NK-92 (cell line): Measurements from ENCODE around the gene CMTM2.

Experiments
- DNase-seq: peaks from one replicate; lab custom pipeline; 2025; ENCODE audit not compliant: unreplicated experiment; lab: John Stamatoyannopoulos, UW

The CMTM2 gene, protein sequence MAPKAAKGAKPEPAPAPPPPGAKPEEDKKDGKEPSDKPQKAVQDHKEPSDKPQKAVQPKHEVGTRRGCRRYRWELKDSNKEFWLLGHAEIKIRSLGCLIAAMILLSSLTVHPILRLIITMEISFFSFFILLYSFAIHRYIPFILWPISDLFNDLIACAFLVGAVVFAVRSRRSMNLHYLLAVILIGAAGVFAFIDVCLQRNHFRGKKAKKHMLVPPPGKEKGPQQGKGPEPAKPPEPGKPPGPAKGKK

GRCh38 chr16:66578651-66579531 is at the start of gene CMTM2:
Gene CMTM2 (plus strand): TSS chr16:66579463. CDS start chr16:66579608, 145 bp downstream.
- no peak for DNase-seq

DNA sequence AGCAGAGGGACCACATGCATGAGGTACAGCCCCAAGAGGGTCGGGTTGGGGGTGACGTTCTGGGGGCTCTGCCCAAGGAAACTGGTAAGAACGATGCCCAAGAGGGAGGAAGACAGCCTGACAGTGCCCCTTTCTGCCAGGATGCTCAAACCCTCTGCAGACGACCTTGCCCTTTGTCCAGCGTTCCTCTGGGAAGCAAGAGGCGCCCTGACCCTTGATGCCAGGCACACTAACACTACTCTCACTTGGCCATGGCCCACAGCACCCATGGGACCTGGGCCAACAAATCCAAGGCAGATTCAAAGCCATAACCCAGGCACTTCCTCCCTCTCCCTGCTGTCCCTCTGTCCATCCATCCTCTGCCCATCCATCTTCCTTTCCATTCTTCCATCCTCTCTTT is 49.8 kb upstream of the CMTM2 start:
- DNase-seq, result no peak

GRCh38 chr16:66534376-66534799 is 44.9 kb upstream of the CMTM2 start:
- no peak for DNase-seq

GRCh38 chr16:66536525-66536924 is 42.7 kb upstream of the CMTM2 start:
- no peak for DNase-seq

DNA sequence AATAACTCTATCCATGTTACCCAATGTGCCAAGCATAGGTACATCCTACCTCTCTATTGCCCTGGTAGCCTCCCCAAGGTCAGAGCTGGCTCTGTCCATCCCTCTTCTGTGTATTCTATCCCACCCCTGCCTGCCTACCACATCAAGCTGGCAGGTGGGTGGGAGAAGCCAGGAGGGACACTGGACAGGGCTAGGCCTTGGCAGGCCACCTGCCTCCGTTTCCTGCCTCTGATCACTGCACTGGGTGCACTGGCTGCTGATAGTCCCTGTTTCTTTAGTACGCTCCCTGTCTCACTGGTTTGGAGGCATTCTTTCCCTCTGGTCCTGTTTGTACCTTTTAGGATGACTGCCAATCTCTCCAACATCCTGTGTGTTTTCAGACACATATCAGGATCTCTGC is 42.0 kb upstream of the CMTM2 start:
- no peak for DNase-seq

DNA sequence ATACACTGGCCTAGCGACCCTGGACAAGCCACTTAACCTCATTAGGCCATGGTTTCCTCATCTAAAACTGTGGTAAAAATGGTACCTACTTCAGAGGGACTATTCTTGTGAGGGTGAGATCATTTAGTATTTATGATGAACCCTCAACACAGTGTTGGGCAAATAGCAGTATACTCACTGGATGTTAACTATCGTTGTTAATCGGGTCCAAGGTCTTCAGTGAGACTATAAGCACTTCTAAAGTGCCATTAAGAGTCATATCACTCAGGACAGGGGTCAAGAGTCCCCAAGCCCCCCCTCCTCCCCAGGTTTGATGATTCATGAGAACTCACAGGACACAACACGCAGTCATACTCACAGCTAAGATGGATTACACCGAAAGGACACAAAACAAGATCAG is 40.4 kb upstream of the CMTM2 start:
- DNase-seq, result no peak

- DNase-seq, result no peak
Observed at GRCh38 chr16:66539623-66540469, 39.4 kb upstream of the CMTM2 start.

GRCh38 chr16:66541388-66542355 is 37.6 kb upstream of the CMTM2 start:
- DNase-seq, result no peak

GRCh38 chr16:66542396-66542795 is 36.9 kb upstream of the CMTM2 start:
- DNase-seq, result no peak

DNA sequence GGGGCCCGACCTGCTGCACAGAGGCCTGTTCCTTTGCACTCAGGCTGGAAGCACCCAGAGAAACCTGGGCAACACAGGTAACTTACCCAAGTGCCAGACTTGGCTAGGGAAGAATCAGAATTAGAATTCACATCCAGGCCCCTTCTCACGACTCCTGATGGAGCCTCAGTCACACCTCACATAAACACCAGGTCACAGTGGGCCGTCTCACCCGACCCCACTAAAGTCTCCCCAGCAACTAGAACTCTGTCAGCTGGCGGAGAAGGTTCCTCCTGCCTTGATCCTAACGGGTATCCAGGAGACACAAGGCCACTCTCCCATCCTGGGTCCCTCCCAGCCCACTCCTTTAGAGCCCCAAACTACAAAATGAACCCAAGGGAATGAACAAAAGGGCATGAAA is 35.7 kb upstream of the CMTM2 start:
- DNase-seq, result no peak

DNA sequence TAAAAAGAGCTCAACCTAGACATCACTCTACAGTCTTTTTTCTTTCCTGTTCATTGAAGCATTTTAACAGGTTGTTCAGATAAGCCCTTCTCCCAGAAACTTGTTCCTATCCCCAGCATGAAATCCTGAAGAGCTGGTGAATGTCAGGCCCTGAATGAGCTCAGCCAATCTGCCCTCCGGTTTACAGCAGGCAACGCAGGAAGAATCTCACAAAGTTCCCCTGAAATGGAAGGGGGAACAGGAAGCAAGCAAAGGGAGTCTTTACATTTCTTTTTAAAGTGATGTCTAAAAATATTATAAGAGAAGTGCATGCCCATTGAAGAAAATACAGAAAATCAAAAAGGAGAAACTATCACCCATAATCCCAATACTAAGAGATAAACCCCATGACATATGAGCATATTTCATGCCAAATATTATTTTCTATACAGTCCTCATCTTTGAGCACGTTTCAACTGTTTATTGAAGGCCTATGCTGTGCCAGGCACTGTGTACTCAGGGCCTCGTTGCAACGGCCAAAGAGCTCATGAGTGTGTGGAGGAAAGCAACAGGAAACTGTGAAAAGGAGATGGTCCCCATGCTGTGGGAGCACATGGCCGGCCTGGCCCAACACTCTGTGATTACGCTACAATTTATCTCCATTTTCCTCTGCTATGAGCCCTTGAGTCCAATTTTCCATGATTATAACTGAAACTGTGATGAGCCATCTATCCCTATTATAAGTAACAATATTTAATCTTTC is 35.1 kb upstream of the CMTM2 start:
- no peak for DNase-seq

GRCh38 chr16:66547101-66547989 is 31.9 kb upstream of the CMTM2 start:
- no peak for DNase-seq

DNA sequence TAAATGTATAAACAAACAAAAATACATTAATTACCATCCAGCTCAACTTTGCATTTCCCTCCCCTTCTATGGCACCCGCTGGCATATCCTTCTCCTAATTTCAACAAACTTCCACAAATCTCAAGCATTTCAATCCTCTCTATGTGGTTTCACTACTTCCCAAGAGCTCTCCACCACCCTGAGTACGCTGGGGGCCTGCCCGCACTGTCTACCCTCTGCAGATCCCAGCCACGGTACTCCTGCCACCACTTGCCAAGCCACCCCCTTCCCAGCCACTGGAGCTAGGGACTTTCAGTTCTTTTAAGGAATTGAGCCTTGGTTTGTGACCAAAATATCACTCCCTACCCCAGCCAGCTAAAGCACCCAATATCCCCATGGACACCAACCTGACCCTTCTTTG is 31.2 kb upstream of the CMTM2 start:
- DNase-seq, result no peak

DNA sequence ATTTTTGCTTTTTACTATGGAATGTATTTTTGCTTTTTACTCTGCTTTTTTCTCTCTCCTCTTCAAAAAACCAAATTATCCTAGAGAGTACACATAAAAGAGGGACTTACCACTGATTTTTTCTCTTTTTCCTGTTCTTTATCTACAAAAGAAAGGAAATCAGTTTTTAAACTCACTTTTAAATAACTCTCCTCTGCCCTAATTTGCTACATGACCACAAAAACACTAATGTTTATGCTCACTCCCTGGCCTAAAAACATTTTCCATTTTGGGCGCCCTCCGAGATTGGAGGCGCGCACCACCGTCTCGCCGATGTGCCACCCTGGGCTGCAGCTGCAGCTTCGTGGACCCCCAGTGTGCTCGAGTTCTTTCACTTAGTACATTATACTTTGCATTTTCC is 30.4 kb upstream of the CMTM2 start:
- DNase-seq, result no peak

GRCh38 chr16:66549284-66550131 is 29.8 kb upstream of the CMTM2 start, which contains the start of gene TK2:
Gene TK2 (minus strand): TSS chr16:66550122. CDS start chr16:66550061, 61 bp downstream.
- DNase-seq, result no peak

- no peak for DNase-seq
Observed at GRCh38 chr16:66551348-66551759, 27.9 kb upstream of the CMTM2 start.

DNA sequence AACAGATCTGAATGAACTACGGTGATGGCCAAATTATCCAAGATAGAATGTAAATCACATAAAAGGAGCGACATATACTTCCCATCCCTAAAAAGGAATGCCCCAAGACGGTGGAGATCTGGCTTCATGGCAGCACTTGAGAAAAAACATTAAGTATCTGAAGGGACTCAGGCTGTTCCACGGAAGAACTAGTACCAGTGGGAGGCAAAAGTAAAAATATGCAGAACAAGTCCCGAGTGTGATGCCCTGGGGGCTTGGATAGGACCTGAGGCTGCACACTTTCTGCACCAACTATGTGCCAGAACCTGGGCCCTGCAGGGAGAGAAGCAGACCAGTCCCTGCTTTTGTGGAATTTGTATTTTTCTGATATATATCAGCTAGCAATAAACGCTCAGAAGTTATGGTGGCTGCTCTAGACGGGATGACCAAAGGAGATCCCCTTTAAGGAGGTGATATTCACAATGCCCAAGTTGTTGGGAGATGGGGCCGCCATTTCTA is 27.4 kb upstream of the CMTM2 start:
- DNase-seq, result no peak
